Measurements from ENCODE around the gene POLQ. TPM values are rescaled to one million over a fixed set of nuclear protein-coding genes. Genes with fewer than 3 reads are reported as not detected.

POLQ gene
- total RNA-seq, 1 experiment from 2014 or later: 14.9 TPM

DNA sequence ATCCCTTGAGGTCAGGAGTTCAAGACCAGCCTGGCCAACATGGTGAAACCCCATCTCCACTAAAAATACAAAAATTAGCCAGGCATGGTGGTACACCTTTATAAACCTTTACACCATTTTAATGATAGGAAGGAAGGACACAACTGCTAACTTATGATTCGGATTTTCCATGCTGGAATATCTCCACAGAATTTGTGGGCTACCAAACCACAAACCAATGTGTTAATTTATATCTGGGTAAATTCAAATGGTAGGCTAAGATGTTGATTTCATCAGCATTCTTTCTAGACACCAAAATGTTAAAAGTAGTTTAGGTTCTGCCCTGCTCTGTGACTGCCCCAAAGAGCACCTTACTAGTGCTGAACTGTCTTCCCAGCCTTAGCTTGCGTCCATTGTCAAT is 72.8 kb downstream of the POLQ start:
- Mint-ChIP-seq H3K27ac (no peak overlapping the region), H3K4me3 (no peak overlapping the region), H3K36me3 (peaks cover 39% of the 10 kb centered on the region), H3K9me3 (no peaks in the 10 kb centered on the region), H3K27me3 (ENCODE audit: low read depth) (no peaks in the 10 kb centered on the region), H3K4me1 (no peaks in the 10 kb centered on the region)
- TF ChIP-seq EMX1 (CRISPR knock-in tag; IDR thresholded peaks at IDR 0.05): no peak
- no peak for TF ChIP-seq ZNF671 (CRISPR knock-in tag; IDR thresholded peaks at IDR 0.05)
- TF ChIP-seq ZNF423 (CRISPR knock-in tag; IDR thresholded peaks at IDR 0.05): no peak
- no peak for TF ChIP-seq GTF2I (CRISPR knock-in tag; conservative IDR thresholded peaks at IDR 0.05)
- TF ChIP-seq, protein P1, sequence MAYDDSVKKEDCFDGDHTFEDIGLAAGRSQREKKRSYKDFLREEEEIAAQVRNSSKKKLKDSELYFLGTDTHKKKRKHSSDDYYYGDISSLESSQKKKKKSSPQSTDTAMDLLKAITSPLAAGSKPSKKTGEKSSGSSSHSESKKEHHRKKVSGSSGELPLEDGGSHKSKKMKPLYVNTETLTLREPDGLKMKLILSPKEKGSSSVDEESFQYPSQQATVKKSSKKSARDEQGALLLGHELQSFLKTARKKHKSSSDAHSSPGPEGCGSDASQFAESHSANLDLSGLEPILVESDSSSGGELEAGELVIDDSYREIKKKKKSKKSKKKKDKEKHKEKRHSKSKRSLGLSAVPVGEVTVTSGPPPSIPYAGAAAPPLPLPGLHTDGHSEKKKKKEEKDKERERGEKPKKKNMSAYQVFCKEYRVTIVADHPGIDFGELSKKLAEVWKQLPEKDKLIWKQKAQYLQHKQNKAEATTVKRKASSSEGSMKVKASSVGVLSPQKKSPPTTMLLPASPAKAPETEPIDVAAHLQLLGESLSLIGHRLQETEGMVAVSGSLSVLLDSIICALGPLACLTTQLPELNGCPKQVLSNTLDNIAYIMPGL (CRISPR knock-in tag; IDR thresholded peaks at IDR 0.05): no peak
- no peak for TF ChIP-seq JUN (CRISPR knock-in tag; IDR thresholded peaks at IDR 0.05)
- no peak for TF ChIP-seq ETV6 (CRISPR knock-in tag; IDR thresholded peaks at IDR 0.05)
- no peak for TF ChIP-seq IRF1 (CRISPR knock-in tag; IDR thresholded peaks at IDR 0.05)
- TF ChIP-seq, protein P2, sequence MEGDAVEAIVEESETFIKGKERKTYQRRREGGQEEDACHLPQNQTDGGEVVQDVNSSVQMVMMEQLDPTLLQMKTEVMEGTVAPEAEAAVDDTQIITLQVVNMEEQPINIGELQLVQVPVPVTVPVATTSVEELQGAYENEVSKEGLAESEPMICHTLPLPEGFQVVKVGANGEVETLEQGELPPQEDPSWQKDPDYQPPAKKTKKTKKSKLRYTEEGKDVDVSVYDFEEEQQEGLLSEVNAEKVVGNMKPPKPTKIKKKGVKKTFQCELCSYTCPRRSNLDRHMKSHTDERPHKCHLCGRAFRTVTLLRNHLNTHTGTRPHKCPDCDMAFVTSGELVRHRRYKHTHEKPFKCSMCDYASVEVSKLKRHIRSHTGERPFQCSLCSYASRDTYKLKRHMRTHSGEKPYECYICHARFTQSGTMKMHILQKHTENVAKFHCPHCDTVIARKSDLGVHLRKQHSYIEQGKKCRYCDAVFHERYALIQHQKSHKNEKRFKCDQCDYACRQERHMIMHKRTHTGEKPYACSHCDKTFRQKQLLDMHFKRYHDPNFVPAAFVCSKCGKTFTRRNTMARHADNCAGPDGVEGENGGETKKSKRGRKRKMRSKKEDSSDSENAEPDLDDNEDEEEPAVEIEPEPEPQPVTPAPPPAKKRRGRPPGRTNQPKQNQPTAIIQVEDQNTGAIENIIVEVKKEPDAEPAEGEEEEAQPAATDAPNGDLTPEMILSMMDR (IDR thresholded peaks at IDR 0.05): no peak
- no peak for TF ChIP-seq NFATC4 (CRISPR knock-in tag; IDR thresholded peaks at IDR 0.05)
- TF ChIP-seq, protein P3, sequence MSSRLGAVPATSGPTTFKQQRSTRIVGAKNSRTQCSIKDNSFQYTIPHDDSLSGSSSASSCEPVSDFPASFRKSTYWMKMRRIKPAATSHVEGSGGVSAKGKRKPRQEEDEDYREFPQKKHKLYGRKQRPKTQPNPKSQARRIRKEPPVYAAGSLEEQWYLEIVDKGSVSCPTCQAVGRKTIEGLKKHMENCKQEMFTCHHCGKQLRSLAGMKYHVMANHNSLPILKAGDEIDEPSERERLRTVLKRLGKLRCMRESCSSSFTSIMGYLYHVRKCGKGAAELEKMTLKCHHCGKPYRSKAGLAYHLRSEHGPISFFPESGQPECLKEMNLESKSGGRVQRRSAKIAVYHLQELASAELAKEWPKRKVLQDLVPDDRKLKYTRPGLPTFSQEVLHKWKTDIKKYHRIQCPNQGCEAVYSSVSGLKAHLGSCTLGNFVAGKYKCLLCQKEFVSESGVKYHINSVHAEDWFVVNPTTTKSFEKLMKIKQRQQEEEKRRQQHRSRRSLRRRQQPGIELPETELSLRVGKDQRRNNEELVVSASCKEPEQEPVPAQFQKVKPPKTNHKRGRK (CRISPR knock-in tag; IDR thresholded peaks at IDR 0.05; ENCODE audit: borderline replicate concordance): no peak
- TF ChIP-seq, protein P4, sequence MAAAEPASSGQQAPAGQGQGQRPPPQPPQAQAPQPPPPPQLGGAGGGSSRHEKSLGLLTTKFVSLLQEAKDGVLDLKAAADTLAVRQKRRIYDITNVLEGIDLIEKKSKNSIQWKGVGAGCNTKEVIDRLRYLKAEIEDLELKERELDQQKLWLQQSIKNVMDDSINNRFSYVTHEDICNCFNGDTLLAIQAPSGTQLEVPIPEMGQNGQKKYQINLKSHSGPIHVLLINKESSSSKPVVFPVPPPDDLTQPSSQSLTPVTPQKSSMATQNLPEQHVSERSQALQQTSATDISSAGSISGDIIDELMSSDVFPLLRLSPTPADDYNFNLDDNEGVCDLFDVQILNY (CRISPR knock-in tag; IDR thresholded peaks at IDR 0.05): no peak
- ATAC-seq: no peak
- DNase-seq (ENCODE audit: low spot score): no peak
- CTCF ChIA-PET: no interaction called here
- POLR2A ChIA-PET: no interaction called here

DNA sequence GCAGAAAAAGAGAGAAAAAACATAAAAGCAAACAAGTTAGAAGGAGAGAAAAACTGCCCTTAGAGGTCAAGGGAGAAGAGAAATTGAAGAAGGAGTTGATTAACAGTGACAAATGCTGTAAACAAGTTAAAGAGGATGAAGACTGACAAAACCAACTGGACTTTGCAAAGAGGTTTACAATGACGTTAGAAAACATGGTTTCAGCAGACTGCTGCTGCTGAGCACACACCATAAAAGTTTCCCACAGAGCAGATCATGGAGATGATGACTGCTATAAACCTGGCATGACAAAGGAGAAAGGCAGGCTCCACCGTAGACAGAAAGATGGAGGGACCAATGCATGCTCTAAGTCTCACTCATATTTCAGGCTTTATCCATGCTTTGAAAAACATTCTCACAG is 78.7 kb downstream of the POLQ start:
- Mint-ChIP-seq H3K9me3 (no peaks in the 10 kb centered on the region), H3K4me3 (no peak overlapping the region), H3K36me3 (peaks cover 45% of the 10 kb centered on the region), H3K27me3 (ENCODE audit: low read depth) (no peaks in the 10 kb centered on the region), H3K4me1 (no peaks in the 10 kb centered on the region), H3K27ac (no peak overlapping the region)
- CTCF ChIA-PET: no interaction called here
- DNase-seq (ENCODE audit: low spot score): no peak
- no peak for ATAC-seq
- POLR2A ChIA-PET: no interaction called here
- TF ChIP-seq, protein P5, sequence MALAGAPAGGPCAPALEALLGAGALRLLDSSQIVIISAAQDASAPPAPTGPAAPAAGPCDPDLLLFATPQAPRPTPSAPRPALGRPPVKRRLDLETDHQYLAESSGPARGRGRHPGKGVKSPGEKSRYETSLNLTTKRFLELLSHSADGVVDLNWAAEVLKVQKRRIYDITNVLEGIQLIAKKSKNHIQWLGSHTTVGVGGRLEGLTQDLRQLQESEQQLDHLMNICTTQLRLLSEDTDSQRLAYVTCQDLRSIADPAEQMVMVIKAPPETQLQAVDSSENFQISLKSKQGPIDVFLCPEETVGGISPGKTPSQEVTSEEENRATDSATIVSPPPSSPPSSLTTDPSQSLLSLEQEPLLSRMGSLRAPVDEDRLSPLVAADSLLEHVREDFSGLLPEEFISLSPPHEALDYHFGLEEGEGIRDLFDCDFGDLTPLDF (CRISPR knock-in tag; IDR thresholded peaks at IDR 0.05): no peak
- TF ChIP-seq TEAD4 (CRISPR knock-in tag; IDR thresholded peaks at IDR 0.05): no peak
- no peak for TF ChIP-seq GTF2I (CRISPR knock-in tag; conservative IDR thresholded peaks at IDR 0.05)
- TF ChIP-seq, protein P6, sequence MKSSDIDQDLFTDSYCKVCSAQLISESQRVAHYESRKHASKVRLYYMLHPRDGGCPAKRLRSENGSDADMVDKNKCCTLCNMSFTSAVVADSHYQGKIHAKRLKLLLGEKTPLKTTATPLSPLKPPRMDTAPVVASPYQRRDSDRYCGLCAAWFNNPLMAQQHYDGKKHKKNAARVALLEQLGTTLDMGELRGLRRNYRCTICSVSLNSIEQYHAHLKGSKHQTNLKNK (CRISPR knock-in tag; IDR thresholded peaks at IDR 0.05): no peak
- TF ChIP-seq ZNF219 (CRISPR knock-in tag; IDR thresholded peaks at IDR 0.05; ENCODE audit: borderline replicate concordance): no peak
- TF ChIP-seq, protein P7, sequence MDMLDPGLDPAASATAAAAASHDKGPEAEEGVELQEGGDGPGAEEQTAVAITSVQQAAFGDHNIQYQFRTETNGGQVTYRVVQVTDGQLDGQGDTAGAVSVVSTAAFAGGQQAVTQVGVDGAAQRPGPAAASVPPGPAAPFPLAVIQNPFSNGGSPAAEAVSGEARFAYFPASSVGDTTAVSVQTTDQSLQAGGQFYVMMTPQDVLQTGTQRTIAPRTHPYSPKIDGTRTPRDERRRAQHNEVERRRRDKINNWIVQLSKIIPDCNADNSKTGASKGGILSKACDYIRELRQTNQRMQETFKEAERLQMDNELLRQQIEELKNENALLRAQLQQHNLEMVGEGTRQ (CRISPR knock-in tag; IDR thresholded peaks at IDR 0.05): no peak
- TF ChIP-seq, protein P1 (CRISPR knock-in tag; IDR thresholded peaks at IDR 0.05): no peak
- TF ChIP-seq NR3C1 (CRISPR knock-in tag; conservative IDR thresholded peaks at IDR 0.05; ENCODE audit: low read depth): no peak
- TF ChIP-seq USF1 (CRISPR knock-in tag; IDR thresholded peaks at IDR 0.05): no peak
- no peak for TF ChIP-seq ELF4 (CRISPR knock-in tag; IDR thresholded peaks at IDR 0.05; ENCODE audit: low read depth)
- TF ChIP-seq TEAD1 (CRISPR knock-in tag; IDR thresholded peaks at IDR 0.05): no peak
- no peak for TF ChIP-seq ERG (CRISPR knock-in tag; IDR thresholded peaks at IDR 0.05)
- TF ChIP-seq FOXP1 (CRISPR knock-in tag; IDR thresholded peaks at IDR 0.05; ENCODE audit: borderline replicate concordance): no peak
